Fibroblast of lung (primary cell): ENCODE results near the gene PSKH1.

Experiments used
- EZH2 ChIP-seq: IDR thresholded peaks from 2 replicates; pipeline ENCODE4 v1.5.1; 2012; ENCODE audit warnings: low read length, control low read depth, mild to moderate bottlenecking; ENCODE audit errors: missing control alignments
- TF ChIP-seq, protein P1 (sequence below), 2 donors: IDR thresholded peaks in 1 of 2; conservative IDR thresholded peaks in 1 of 2; 1 replicate in 1 of 2; 2 replicates in 1 of 2; pipeline ENCODE4 v1.5.1; 2011 to 2012; ENCODE audit warnings: low read length in 2 of 2, control low read depth in 1 of 2, inconsistent platforms in 1 of 2, low read depth in 1 of 2, mild to moderate bottlenecking in 1 of 2

DNA sequence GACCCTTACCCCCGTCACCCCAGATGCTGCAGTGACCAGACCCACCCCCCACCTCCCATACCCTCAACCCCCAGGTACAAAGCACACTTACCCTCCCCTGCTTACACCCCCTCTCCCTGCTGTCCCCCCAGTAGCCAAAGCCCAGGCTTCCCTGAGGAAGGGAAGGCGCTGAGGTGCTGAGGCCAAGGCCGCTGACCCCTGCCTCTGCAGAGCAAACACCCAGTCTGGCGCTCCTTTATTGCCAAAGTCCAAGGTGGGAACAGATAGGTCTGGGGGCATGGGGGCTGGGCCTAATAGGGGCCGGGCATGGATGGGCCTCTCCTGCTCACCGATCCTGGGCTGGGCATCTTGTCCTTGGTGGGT lies 50.2 kb downstream of the PSKH1 start:
- TF ChIP-seq, protein P1, sequence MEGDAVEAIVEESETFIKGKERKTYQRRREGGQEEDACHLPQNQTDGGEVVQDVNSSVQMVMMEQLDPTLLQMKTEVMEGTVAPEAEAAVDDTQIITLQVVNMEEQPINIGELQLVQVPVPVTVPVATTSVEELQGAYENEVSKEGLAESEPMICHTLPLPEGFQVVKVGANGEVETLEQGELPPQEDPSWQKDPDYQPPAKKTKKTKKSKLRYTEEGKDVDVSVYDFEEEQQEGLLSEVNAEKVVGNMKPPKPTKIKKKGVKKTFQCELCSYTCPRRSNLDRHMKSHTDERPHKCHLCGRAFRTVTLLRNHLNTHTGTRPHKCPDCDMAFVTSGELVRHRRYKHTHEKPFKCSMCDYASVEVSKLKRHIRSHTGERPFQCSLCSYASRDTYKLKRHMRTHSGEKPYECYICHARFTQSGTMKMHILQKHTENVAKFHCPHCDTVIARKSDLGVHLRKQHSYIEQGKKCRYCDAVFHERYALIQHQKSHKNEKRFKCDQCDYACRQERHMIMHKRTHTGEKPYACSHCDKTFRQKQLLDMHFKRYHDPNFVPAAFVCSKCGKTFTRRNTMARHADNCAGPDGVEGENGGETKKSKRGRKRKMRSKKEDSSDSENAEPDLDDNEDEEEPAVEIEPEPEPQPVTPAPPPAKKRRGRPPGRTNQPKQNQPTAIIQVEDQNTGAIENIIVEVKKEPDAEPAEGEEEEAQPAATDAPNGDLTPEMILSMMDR (conservative IDR thresholded peaks at IDR 0.05 in 1 of 2, IDR thresholded peaks at IDR 0.05 in 1 of 2; ENCODE audit: low read depth in 1 of 2, low read length in 2 of 2), result no peak
- TF ChIP-seq EZH2, result no peak
